Astrocyte (in vitro differentiated cells and primary cell): ENCODE data around the gene COBL. TPM values are rescaled to one million over a fixed set of nuclear protein-coding genes. Genes with fewer than 3 reads are reported as not detected.

ENCODE experiments used
- DNase-seq: peaks from one replicate; pipeline ENCODE4 v3.0.0-alpha.2; 2010; ENCODE audit warnings: low read depth
- FAIRE-seq: peaks from 2 replicates; lab custom pipeline; 2011; peaks lifted over from hg19 to GRCh38; lab: Jason Lieb, UNC
- H2AFZ ChIP-seq: 2 replicates; pipeline ENCODE4 v1.6.0; 2012; ENCODE audit warnings: low read depth, low read length, inconsistent platforms
- H3K27ac ChIP-seq: 2 replicates; pipeline ENCODE4 v1.5.1; 2011; ENCODE audit warnings: low read depth, low read length, inconsistent platforms
- H3K27me3 ChIP-seq: 2 replicates; pipeline ENCODE4 v1.6.0; 2011; ENCODE audit warnings: low read length, inconsistent platforms; ENCODE audit not compliant: insufficient read depth
- H3K36me3 ChIP-seq: 2 replicates; pipeline ENCODE4 v1.5.1; 2011; ENCODE audit warnings: low read length, inconsistent platforms; ENCODE audit not compliant: insufficient read depth
- H3K4me1 ChIP-seq: 2 replicates; pipeline ENCODE4 v1.5.1; 2011; ENCODE audit warnings: low read length, inconsistent platforms; ENCODE audit not compliant: insufficient read depth
- H3K4me2 ChIP-seq: 2 replicates; pipeline ENCODE4 v1.6.0; 2012; ENCODE audit warnings: low read length, inconsistent platforms
- H3K4me3 ChIP-seq: 2 replicates; pipeline ENCODE4 v1.5.1; 2011; ENCODE audit warnings: low read depth, mild to moderate bottlenecking, low read length, inconsistent platforms; ENCODE audit not compliant: insufficient read depth
- H3K79me2 ChIP-seq: 2 replicates; pipeline ENCODE4 v1.6.0; 2012; ENCODE audit warnings: mild to moderate bottlenecking, low read length, inconsistent platforms; ENCODE audit not compliant: insufficient read depth
- H3K9ac ChIP-seq: 2 replicates; pipeline ENCODE4 v1.6.0; 2012; ENCODE audit warnings: mild to moderate bottlenecking, low read length, inconsistent platforms
- H3K9me3 ChIP-seq: 2 replicates; pipeline ENCODE4 v1.5.1; 2012; ENCODE audit warnings: low read depth, mild to moderate bottlenecking, low read length, inconsistent platforms; ENCODE audit not compliant: insufficient read depth
- H4K20me1 ChIP-seq: 2 replicates; pipeline ENCODE4 v1.6.0; 2012; ENCODE audit warnings: low read length, inconsistent platforms; ENCODE audit not compliant: insufficient read depth
- H3K27ac Mint-ChIP-seq: one replicate; pipeline ENCODE4 v1.8.0; 2021; ENCODE audit warnings: mild to moderate bottlenecking, mixed read lengths; ENCODE audit not compliant: unreplicated experiment
- H3K27me3 Mint-ChIP-seq: one replicate; pipeline ENCODE4 v1.8.0; 2021; ENCODE audit warnings: low read depth, mixed read lengths; ENCODE audit not compliant: unreplicated experiment
- H3K36me3 Mint-ChIP-seq: one replicate; pipeline ENCODE4 v1.8.0; 2021; ENCODE audit warnings: low read depth, mixed read lengths; ENCODE audit not compliant: unreplicated experiment
- H3K4me1 Mint-ChIP-seq: one replicate; pipeline ENCODE4 v1.8.0; 2021; ENCODE audit warnings: low read depth, mixed read lengths; ENCODE audit not compliant: unreplicated experiment
- H3K4me3 Mint-ChIP-seq: one replicate; pipeline ENCODE4 v1.8.0; 2021; ENCODE audit warnings: mild to moderate bottlenecking, moderate library complexity, mixed read lengths; ENCODE audit not compliant: unreplicated experiment
- H3K9me3 Mint-ChIP-seq: one replicate; pipeline ENCODE4 v1.8.0; 2021; ENCODE audit warnings: mild to moderate bottlenecking, mixed read lengths; ENCODE audit not compliant: unreplicated experiment
- CTCF ChIP-seq: IDR thresholded peaks from 2 replicates; pipeline ENCODE4 v1.5.1; 2011; ENCODE audit warnings: low read depth, mild to moderate bottlenecking, inconsistent platforms, low read length, moderate library complexity; ENCODE audit not compliant: insufficient read depth
- EZH2 ChIP-seq: IDR thresholded peaks from 2 replicates; pipeline ENCODE4 v1.6.1; 2012; ENCODE audit warnings: mild to moderate bottlenecking, low read length, inconsistent platforms; ENCODE audit not compliant: insufficient read depth
- total RNA-seq: library from RNA; stranded (reverse); gene quantifications from 2 replicates; pipeline ENCODE4 v1.2.1, GENCODE V29; 2021

Gene COBL
- total RNA-seq, 1 donor from 2014 or later, result 6.4 TPM

GRCh38 chr7:51077316-51077986 is 239.2 kb downstream of the COBL start:
- H3K27ac Mint-ChIP-seq, result no peak overlapping the region
- H3K36me3 Mint-ChIP-seq, result no peaks in the 10 kb centered on the region
- no peak overlapping the region for H3K4me2 ChIP-seq
- TF ChIP-seq EZH2 (no peak), CTCF (no peak)
- no peaks in the 10 kb centered on the region for H3K9me3 ChIP-seq
- no peaks in the 10 kb centered on the region for H3K36me3 ChIP-seq
- no peak overlapping the region for H3K4me3 Mint-ChIP-seq
- no peak for FAIRE-seq
- peaks cover 6% of the 10 kb centered on the region for H3K9me3 Mint-ChIP-seq
- no peaks in the 10 kb centered on the region for H3K79me2 ChIP-seq
- peaks cover 14% of the 10 kb centered on the region for H3K27me3 Mint-ChIP-seq
- no peaks in the 10 kb centered on the region for H3K4me1 ChIP-seq
- no peaks in the 10 kb centered on the region for H4K20me1 ChIP-seq
- H3K27me3 ChIP-seq, result peaks cover 6% of the 10 kb centered on the region
- H3K9ac ChIP-seq, result no peak overlapping the region
- no peak overlapping the region for H3K27ac ChIP-seq
- no peak for DNase-seq
- H3K4me1 Mint-ChIP-seq, result peaks cover 5% of the 10 kb centered on the region
- no peak overlapping the region for H3K4me3 ChIP-seq
- H2AFZ ChIP-seq, result no peak overlapping the region

GRCh38 chr7:51075681-51076580 is 240.7 kb downstream of the COBL start:
- Mint-ChIP-seq H3K9me3 (peaks cover 6% of the 10 kb centered on the region), H3K4me3 (no peak overlapping the region), H3K4me1 (peaks cover 8% of the 10 kb centered on the region), H3K27ac (no peak overlapping the region), H3K36me3 (no peaks in the 10 kb centered on the region), H3K27me3 (peaks cover 12% of the 10 kb centered on the region)
- Histone ChIP-seq H2AFZ (no peak overlapping the region), H3K4me2 (no peak overlapping the region), H3K27me3 (peaks cover 6% of the 10 kb centered on the region), H3K27ac (no peak overlapping the region), H3K9ac (no peak overlapping the region), H3K79me2 (no peaks in the 10 kb centered on the region), H3K36me3 (no peaks in the 10 kb centered on the region), H4K20me1 (no peaks in the 10 kb centered on the region), H3K4me3 (no peak overlapping the region), H3K9me3 (no peaks in the 10 kb centered on the region), H3K4me1 (no peaks in the 10 kb centered on the region)
- no peak for FAIRE-seq
- no peak for TF ChIP-seq CTCF
- DNase-seq, result no peak
